ENCODE measurements around the gene CNN2. TPM values are rescaled to one million over a fixed set of nuclear protein-coding genes. Genes with fewer than 3 reads are reported as not detected.
A peak's percentile ranks its signal among the peaks of the same experiment; 100 is the strongest.

Gene CNN2
- total and polyA plus RNA-seq, 2 of the 13 experiments (the other 11 are each of a cell fraction or from before 2014, with no cell fraction given): 63.6 to 70.0 TPM

GRCh38 chr19:1035998-1036621 lies 9.7 kb downstream of the CNN2 start:
- intact Hi-C loops (cut with micrococcal nuclease; ENCODE audit: unreplicated experiment) (no loop called here), in situ Hi-C loops (cut with HindIII; ENCODE audit: extremely low pct_ligation_motif_present, low pct_unique_long_range_greater_than_20kb) (no loop called here)
- peaks cover 10 to 34% of the 10 kb centered on the region in 2 experiments for H3K36me3 ChIP-seq (replicated peaks in 1 of 2; ENCODE audit: control insufficient read depth in 1 of 2, insufficient read depth in 2 of 2, low read length in 2 of 2)
- H3K27ac ChIP-seq (ENCODE audit: extremely low read length, insufficient read depth, low read length): no peak overlapping the region
- no peak for DNase-seq (ENCODE audit: low spot score)
- no peak overlapping the region for H3K9ac ChIP-seq (ENCODE audit: insufficient read depth, low read depth, low read length)
- H4K20me1 ChIP-seq (ENCODE audit: insufficient read depth, low read length): no peaks in the 10 kb centered on the region
- no peak overlapping the region for H3K4me2 ChIP-seq (ENCODE audit: low read depth, low read length)
- ChIA-PET CTCF (ENCODE audit: low intra/inter-chr PET ratio, low total read pairs) (no interaction called here), POLR2A (no interaction called here)
- no peaks in the 10 kb centered on the region for H3K27me3 ChIP-seq (ENCODE audit: control insufficient read depth in 1 of 2, insufficient read depth in 2 of 2, low read length in 2 of 2)
- WGBS (ENCODE audit: low lambda C conversion rate): 93% methylated on average over 21 of the region's 29 CpGs
- H3K79me2 ChIP-seq (ENCODE audit: insufficient read depth, low read length): no peaks in the 10 kb centered on the region
- H3K9me3 ChIP-seq (ENCODE audit: low read length): no peaks in the 10 kb centered on the region
- no peak for ATAC-seq
- peaks cover 17% of the 10 kb centered on the region for H3K4me1 ChIP-seq (ENCODE audit: insufficient read depth, low read length)
- no peak overlapping the region for H2AFZ ChIP-seq (ENCODE audit: low read length)
- BruUV-seq (replicated peaks): no TSS peak
- H3K4me3 ChIP-seq (replicated peaks in 1 of 3; ENCODE audit: insufficient read depth in 1 of 3, low read depth in 2 of 3, low read length in 3 of 3): no peak overlapping the region
- no peak for FAIRE-seq
- peak; percentile 35 for TF ChIP-seq AGO2 (optimal IDR thresholded peaks at IDR 0.05; ENCODE audit: low read depth, low read length)
- TF ChIP-seq POLR2A (IDR thresholded peaks at IDR 0.05; ENCODE audit: insufficient read depth in 1 of 2, low read depth in 2 of 2, low read length in 2 of 2): peak in 1 of 2 experiments; percentile 29; a peak in 1 of 4 replicates
- no peak for TF ChIP-seq PAXIP1 (CRISPR knock-in tag; conservative IDR thresholded peaks at IDR 0.05)
- TF ChIP-seq ATF1 (CRISPR knock-in tag; IDR thresholded peaks at IDR 0.05): no peak
- no peak for TF ChIP-seq GTF2F1 (IDR thresholded peaks at IDR 0.05; ENCODE audit: low read length)
- TF ChIP-seq HNRNPL (IDR thresholded peaks at IDR 0.05; ENCODE audit: low read depth, low read length): 0 out of 2 replicates have a peak, but pooled peaks have one; percentile 21
- no peak for TF ChIP-seq ZNF782 (CRISPR knock-in tag; IDR thresholded peaks at IDR 0.05; ENCODE audit: borderline replicate concordance)
- TF ChIP-seq RBFOX2 (IDR thresholded peaks at IDR 0.05; ENCODE audit: low read depth, low read length): 0 out of 2 replicates have a peak, but pooled peaks have one; percentile 32
- no peak for TF ChIP-seq MYPOP (CRISPR knock-in tag; IDR thresholded peaks at IDR 0.05)
- no peak for TF ChIP-seq ZNF678 (CRISPR knock-in tag; IDR thresholded peaks at IDR 0.05)
- TF ChIP-seq SAFB2 (CRISPR knock-in tag; IDR thresholded peaks at IDR 0.05; ENCODE audit: borderline replicate concordance, low read depth): no peak
- no peak for TF ChIP-seq NONO (IDR thresholded peaks at IDR 0.05)
- TF ChIP-seq NONO (CRISPR knock-in tag; conservative IDR thresholded peaks at IDR 0.05): no peak
- no peak for TF ChIP-seq ZBTB44 (CRISPR knock-in tag; IDR thresholded peaks at IDR 0.05)
- no peak for TF ChIP-seq UBTF (CRISPR knock-in tag; IDR thresholded peaks at IDR 0.05)
- no peak for TF ChIP-seq MEIS2 (CRISPR knock-in tag; IDR thresholded peaks at IDR 0.05)
- no peak for TF ChIP-seq ZNF264 (CRISPR knock-in tag; IDR thresholded peaks at IDR 0.05)

Data from HepG2 (cell line).